Natural killer cell (primary cell): Measurements from ENCODE around the gene PITRM1. TPM values are rescaled to one million over a fixed set of nuclear protein-coding genes. Genes with fewer than 3 reads are reported as not detected.

Experiments
- ATAC-seq, 3 donors: fragments of 150-1000 bp in 2 of 3; fragments of 200-7000 bp in 1 of 3; cut with Tn5 transposase; 1 replicate in 1 of 3; 2 replicates in 2 of 3; pipeline ENCODE4 v1.10.0; 2021; ENCODE audit warnings: mild to moderate bottlenecking in 2 of 3, moderate library complexity in 2 of 3
- DNase-seq, 2 donors: peaks; one replicate each; pipeline versions ENCODE4 v3.0.0 to v3.0.0-alpha.2; 2013 to 2021; ENCODE audit warnings: mixed read lengths in 1 of 2
- H3K27ac ChIP-seq: one replicate; pipeline ENCODE4 v1.5.1; 2013; ENCODE audit warnings: mild to moderate bottlenecking, low read length
- H3K27me3 ChIP-seq: one replicate; pipeline ENCODE4 v1.6.1; 2013; ENCODE audit warnings: low read length; ENCODE audit not compliant: control insufficient read depth, insufficient read depth
- H3K36me3 ChIP-seq: one replicate; pipeline ENCODE4 v1.6.1; 2013; ENCODE audit warnings: low read length; ENCODE audit not compliant: control insufficient read depth, insufficient read depth
- H3K4me1 ChIP-seq: one replicate; pipeline ENCODE4 v1.6.1; 2013; ENCODE audit warnings: low read length; ENCODE audit not compliant: control insufficient read depth, insufficient read depth
- H3K4me3 ChIP-seq: one replicate; pipeline ENCODE4 v1.5.1; 2013; ENCODE audit warnings: low read length
- H3K9me3 ChIP-seq: one replicate; pipeline ENCODE4 v1.6.1; 2013; ENCODE audit warnings: low read length; ENCODE audit not compliant: control insufficient read depth, insufficient read depth
- H3K27ac Mint-ChIP-seq, 2 donors: one replicate each; pipeline ENCODE4 v1.8.0; 2022; ENCODE audit warnings: mild to moderate bottlenecking in 2 of 2, mixed read lengths in 2 of 2, moderate library complexity in 1 of 2
- H3K27me3 Mint-ChIP-seq, 2 donors: one replicate each; pipeline ENCODE4 v1.8.0; 2022; ENCODE audit warnings: low read depth in 2 of 2, mixed read lengths in 2 of 2
- H3K36me3 Mint-ChIP-seq: one replicate; pipeline ENCODE4 v1.8.0; 2022; ENCODE audit warnings: mixed read lengths
- H3K4me1 Mint-ChIP-seq, 2 donors: one replicate each; pipeline ENCODE4 v1.8.0; 2022; ENCODE audit warnings: mixed read lengths in 2 of 2
- H3K4me3 Mint-ChIP-seq: one replicate; pipeline ENCODE4 v1.8.0; 2022; ENCODE audit warnings: mild to moderate bottlenecking, moderate library complexity, mixed read lengths
- H3K9me3 Mint-ChIP-seq, 2 donors: one replicate each; pipeline ENCODE4 v1.8.0; 2022; ENCODE audit warnings: mixed read lengths in 2 of 2
- WGBS: methylation state at CpG from one replicate; pipeline ENCODE4 v1.1.7; 2013; ENCODE audit warnings: missing lambda C conversion rate; ENCODE audit not compliant: insufficient coverage; 5-methylcytosine and 5-hydroxymethylcytosine counted together
- intact Hi-C: fragments of 100-400 bp; cut with micrococcal nuclease; formaldehyde crosslinking; loops from one replicate; pipeline ENCODE4 v1.14.2; 2022
- total RNA-seq, 4 donors: library from RNA; stranded (reverse); fragments of 120-200 nt in 1 of 4; gene quantifications; one replicate each; pipeline versions ENCODE4 v1.2.3 to v1.2.4, GENCODE V29; 2013 to 2022
- TF ChIP-seq, protein P1 (sequence below): fragments of 200-600 bp; IDR thresholded peaks from one replicate; pipeline ENCODE4 v1.8.0; 2022; ENCODE audit warnings: antibody characterized with exemption

PITRM1 gene
- total RNA-seq, 3 donors from 2014 or later (not counting 1 experiment from before 2014, with no cell fraction given), result 67.1 to 89.0 (median 70.6) TPM

DNA sequence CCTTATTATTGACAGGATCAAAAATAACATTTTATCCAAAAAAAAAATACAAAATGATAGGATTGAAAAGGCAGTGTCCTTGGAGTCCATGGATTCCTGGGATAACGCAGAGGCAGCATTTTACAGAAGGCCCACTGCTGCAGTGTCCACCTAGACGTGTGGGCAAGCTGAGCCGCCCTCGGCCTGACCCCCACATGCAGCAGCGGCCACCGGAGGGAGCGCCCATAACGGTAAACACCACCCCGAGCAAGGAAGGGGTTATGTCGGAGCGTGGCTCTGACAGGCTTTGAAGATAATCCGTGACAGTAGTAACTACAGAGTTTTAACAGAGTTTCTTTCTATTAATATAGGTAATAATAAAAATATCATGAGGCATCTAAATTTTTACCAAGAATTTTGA lies 45.3 kb upstream of the PITRM1 start:
- Histone ChIP-seq H3K27ac (no peak overlapping the region), H3K4me3 (no peak overlapping the region), H3K27me3 (no peaks in the 10 kb centered on the region), H3K36me3 (no peaks in the 10 kb centered on the region), H3K4me1 (peaks cover 3% of the 10 kb centered on the region), H3K9me3 (no peaks in the 10 kb centered on the region)
- Mint-ChIP-seq H3K27me3 (peaks cover 0 to 6% of the 10 kb centered on the region in 2 donors), H3K9me3 (peaks cover 4 to 10% of the 10 kb centered on the region in 2 donors), H3K4me3 (no peak overlapping the region), H3K27ac (no peak overlapping the region), H3K36me3 (no peaks in the 10 kb centered on the region), H3K4me1 (peaks cover 9 to 10% of the 10 kb centered on the region in 2 donors)
- ATAC-seq, result no peak
- 87% methylated on average over 11 of the region's 12 CpGs for WGBS
- intact Hi-C loops, result no loop called here
- DNase-seq, result no peak
- TF ChIP-seq, protein P1, sequence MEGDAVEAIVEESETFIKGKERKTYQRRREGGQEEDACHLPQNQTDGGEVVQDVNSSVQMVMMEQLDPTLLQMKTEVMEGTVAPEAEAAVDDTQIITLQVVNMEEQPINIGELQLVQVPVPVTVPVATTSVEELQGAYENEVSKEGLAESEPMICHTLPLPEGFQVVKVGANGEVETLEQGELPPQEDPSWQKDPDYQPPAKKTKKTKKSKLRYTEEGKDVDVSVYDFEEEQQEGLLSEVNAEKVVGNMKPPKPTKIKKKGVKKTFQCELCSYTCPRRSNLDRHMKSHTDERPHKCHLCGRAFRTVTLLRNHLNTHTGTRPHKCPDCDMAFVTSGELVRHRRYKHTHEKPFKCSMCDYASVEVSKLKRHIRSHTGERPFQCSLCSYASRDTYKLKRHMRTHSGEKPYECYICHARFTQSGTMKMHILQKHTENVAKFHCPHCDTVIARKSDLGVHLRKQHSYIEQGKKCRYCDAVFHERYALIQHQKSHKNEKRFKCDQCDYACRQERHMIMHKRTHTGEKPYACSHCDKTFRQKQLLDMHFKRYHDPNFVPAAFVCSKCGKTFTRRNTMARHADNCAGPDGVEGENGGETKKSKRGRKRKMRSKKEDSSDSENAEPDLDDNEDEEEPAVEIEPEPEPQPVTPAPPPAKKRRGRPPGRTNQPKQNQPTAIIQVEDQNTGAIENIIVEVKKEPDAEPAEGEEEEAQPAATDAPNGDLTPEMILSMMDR, result no peak

- H3K4me3 ChIP-seq, result no peak overlapping the region
- Mint-ChIP-seq H3K4me1 (peaks cover 9 to 10% of the 10 kb centered on the region in 2 donors), H3K36me3 (no peaks in the 10 kb centered on the region), H3K4me3 (no peak overlapping the region), H3K27ac (no peak overlapping the region), H3K27me3 (peaks cover 0 to 6% of the 10 kb centered on the region in 2 donors), H3K9me3 (peaks cover 4 to 10% of the 10 kb centered on the region in 2 donors)
- H3K4me1 ChIP-seq, result peaks cover 3% of the 10 kb centered on the region
- no peaks in the 10 kb centered on the region for H3K36me3 ChIP-seq
- TF ChIP-seq, protein P1, result no peak
- intact Hi-C loops, result no loop called here
- no CpG with 5 or more reads among the region's 2 CpGs for WGBS
- no peaks in the 10 kb centered on the region for H3K9me3 ChIP-seq
- DNase-seq (no peak), ATAC-seq (no peak)
- H3K27ac ChIP-seq, result no peak overlapping the region
- no peaks in the 10 kb centered on the region for H3K27me3 ChIP-seq
Observed at GRCh38 chr10:3217301-3217700, 44.7 kb upstream of the PITRM1 start.

GRCh38 chr10:3215153-3215775 lies 42.7 kb upstream of the PITRM1 start:
- Histone ChIP-seq H3K4me1 (no peaks in the 10 kb centered on the region), H3K36me3 (no peaks in the 10 kb centered on the region), H3K4me3 (no peak overlapping the region), H3K9me3 (no peaks in the 10 kb centered on the region), H3K27ac (no peak overlapping the region), H3K27me3 (no peaks in the 10 kb centered on the region)
- no peaks in the 10 kb centered on the region for H3K36me3 Mint-ChIP-seq
- intact Hi-C loops, result no loop called here
- TF ChIP-seq, protein P1, result no peak
- no peaks in the 10 kb centered on the region for H3K4me1 Mint-ChIP-seq
- peaks cover 4 to 7% of the 10 kb centered on the region in 2 donors for H3K9me3 Mint-ChIP-seq
- no peak overlapping the region for H3K4me3 Mint-ChIP-seq
- no peak overlapping the region for H3K27ac Mint-ChIP-seq
- no peak for DNase-seq
- H3K27me3 Mint-ChIP-seq, result peaks cover 3 to 6% of the 10 kb centered on the region in 2 donors
- 89% methylated on average over 14 of the region's 14 CpGs for WGBS
- no peak for ATAC-seq
